PC-3 (cell line): Measurements from ENCODE around the gene DEFB114. TPM values are rescaled to one million over a fixed set of nuclear protein-coding genes. Genes with fewer than 3 reads are reported as not detected.

Experiments
- ATAC-seq: fragments of 200-7000 bp; cut with Tn5 transposase; 2 replicates; pipeline ENCODE4 v1.9.1; 2020; ENCODE audit warnings: mild to moderate bottlenecking, moderate library complexity
- BruUV-seq: library from RNA; stranded (reverse); fragments of 400-500 nt; replicated peaks from 2 replicates; lab custom pipeline; 2021; lab: Mats Ljungman, UMichigan
- CTCF ChIA-PET: fragments of 300-600 bp; sonication (Branson Sonifier 250); formaldehyde crosslinking; loops from one replicate; lab custom pipeline; 2022; ENCODE audit warnings: antibody characterized with exemption; lab: Charles Lee
- POLR2A ChIA-PET: fragments of 300-600 bp; sonication (Branson Sonifier 250); formaldehyde crosslinking; loops from one replicate; lab custom pipeline; 2022; ENCODE audit warnings: antibody characterized with exemption; ENCODE audit not compliant: unreplicated experiment; lab: Charles Lee
- DNase-seq: peaks from one replicate; pipeline ENCODE4 v3.0.0-alpha.2; 2015
- H2AFZ ChIP-seq: fragments of 300-600 bp; sonication (generic); 2 replicates; pipeline ENCODE4 v1.6.0; 2016; ENCODE audit warnings: antibody characterized with exemption, low read length
- H3F3A ChIP-seq: fragments of 300-600 bp; sonication (generic); one replicate; pipeline ENCODE4 v1.6.0; 2017; ENCODE audit warnings: antibody characterized with exemption, low read length, control low read depth, mild to moderate bottlenecking; ENCODE audit not compliant: unreplicated experiment
- H3K27ac ChIP-seq: fragments of 300-600 bp; sonication (generic); 2 replicates; pipeline ENCODE4 v1.5.1; 2016; ENCODE audit warnings: mild to moderate bottlenecking, low read length
- H3K27me3 ChIP-seq: fragments of 300-600 bp; sonication (generic); 2 replicates; pipeline ENCODE4 v1.6.1; 2016; ENCODE audit warnings: low read length, mixed read lengths
- H3K36me3 ChIP-seq: fragments of 300-600 bp; sonication (generic); 2 replicates; pipeline ENCODE4 v1.6.1; 2016; ENCODE audit warnings: low read depth, mixed run types, low read length, mixed read lengths
- H3K4me1 ChIP-seq: fragments of 300-600 bp; sonication (generic); 2 replicates; pipeline ENCODE4 v1.5.1; 2016; ENCODE audit warnings: low read length; ENCODE audit not compliant: insufficient read depth
- H3K4me2 ChIP-seq: fragments of 300-600 bp; sonication (generic); 2 replicates; pipeline ENCODE4 v1.6.0; 2016; ENCODE audit warnings: low read length
- H3K4me3 ChIP-seq: fragments of 300-600 bp; sonication (generic); 2 replicates; pipeline ENCODE4 v1.5.1; 2016; ENCODE audit warnings: mild to moderate bottlenecking, low read length, mixed read lengths
- H3K79me2 ChIP-seq: fragments of 300-600 bp; sonication (generic); 2 replicates; pipeline ENCODE4 v1.6.1; 2017; ENCODE audit warnings: low read length, mixed read lengths
- H3K9ac ChIP-seq: fragments of 300-600 bp; sonication (generic); 2 replicates; pipeline ENCODE4 v1.6.0; 2016; ENCODE audit warnings: mild to moderate bottlenecking, low read length
- H3K9me2 ChIP-seq: fragments of 300-600 bp; sonication (generic); replicated peaks from 2 replicates; pipeline ENCODE4 v1.6.1; 2016; ENCODE audit warnings: mixed run types, low read length, mixed read lengths
- H3K9me3 ChIP-seq: fragments of 300-600 bp; sonication (generic); 2 replicates; pipeline ENCODE4 v1.6.1; 2016; ENCODE audit warnings: low read length, mixed read lengths
- H4K20me1 ChIP-seq: fragments of 300-600 bp; sonication (generic); 2 replicates; pipeline ENCODE4 v1.6.1; 2016; ENCODE audit warnings: low read length, mixed read lengths
- EZH2 ChIP-seq: fragments of 300-600 bp; sonication (generic); IDR thresholded peaks from one replicate; pipeline ENCODE4 v1.6.1; 2017; ENCODE audit warnings: antibody characterized with exemption, mild to moderate bottlenecking, low read length; ENCODE audit not compliant: unreplicated experiment
- EZH2phosphoT487 ChIP-seq: fragments of 300-600 bp; sonication (generic); IDR thresholded peaks from 2 replicates; pipeline ENCODE4 v1.6.1; 2018; ENCODE audit warnings: mild to moderate bottlenecking, antibody characterized with exemption, low read length, borderline replicate concordance
- intact Hi-C: fragments of 100-400 bp; cut with micrococcal nuclease; formaldehyde crosslinking; loops from 2 replicates; pipeline ENCODE4 v1.9.0; 2023
- total RNA-seq: library from RNA; depleted of rRNA; stranded (reverse); fragments of >200 nt; gene quantifications from 2 replicates; pipeline ENCODE4 v1.2.3, GENCODE V29; 2014
- TF ChIP-seq, protein P1 (sequence below): fragments of 300-600 bp; sonication (generic); conservative IDR thresholded peaks from 2 replicates; pipeline ENCODE4 v1.5.1; 2017; ENCODE audit warnings: antibody characterized with exemption, low read depth, mild to moderate bottlenecking, low read length

The DEFB114 gene
- total RNA-seq, 1 experiment from 2014 or later = not detected

DNA sequence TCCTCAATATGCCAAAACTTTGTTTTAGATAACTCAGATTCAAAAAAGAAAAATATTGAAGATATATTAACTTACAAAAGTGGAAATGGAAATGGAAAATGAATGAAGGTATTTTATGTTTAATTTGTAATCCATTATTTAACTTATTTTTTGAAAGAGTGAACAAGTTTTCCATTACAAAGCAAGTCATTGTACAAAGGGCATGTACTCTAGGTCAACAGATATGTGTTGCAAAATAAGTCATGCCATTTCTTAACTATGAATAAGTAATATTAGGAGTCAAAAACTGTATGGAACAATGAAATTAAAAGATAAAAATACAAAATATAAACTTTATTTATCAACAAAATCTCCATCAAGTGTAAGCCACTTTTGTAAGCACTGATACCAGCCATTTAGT, 31.3 kb upstream of the DEFB114 start:
- Histone ChIP-seq H2AFZ (no peak overlapping the region), H3K9ac (no peak overlapping the region)
- CTCF ChIA-PET = no interaction called here

GRCh38 chr6:49988900-49989299, 24.9 kb upstream of the DEFB114 start:
- no peak overlapping the region for H2AFZ ChIP-seq
- ChIA-PET CTCF (no interaction called here), POLR2A (no interaction called here)
- H3K79me2 ChIP-seq = no peaks in the 10 kb centered on the region
- no peak overlapping the region for H3K9ac ChIP-seq
- intact Hi-C loops = no loop called here
- H3K4me2 ChIP-seq = no peak overlapping the region
- no peaks in the 10 kb centered on the region for H3K4me1 ChIP-seq
- no peaks in the 10 kb centered on the region for H3K9me3 ChIP-seq
- H3K27me3 ChIP-seq = 0 out of 2 replicates have a peak, but pooled peaks cover 8% of the 10 kb centered on the region
- no TSS peak for BruUV-seq
- no peak overlapping the region for H3K27ac ChIP-seq
- TF ChIP-seq, protein P1, sequence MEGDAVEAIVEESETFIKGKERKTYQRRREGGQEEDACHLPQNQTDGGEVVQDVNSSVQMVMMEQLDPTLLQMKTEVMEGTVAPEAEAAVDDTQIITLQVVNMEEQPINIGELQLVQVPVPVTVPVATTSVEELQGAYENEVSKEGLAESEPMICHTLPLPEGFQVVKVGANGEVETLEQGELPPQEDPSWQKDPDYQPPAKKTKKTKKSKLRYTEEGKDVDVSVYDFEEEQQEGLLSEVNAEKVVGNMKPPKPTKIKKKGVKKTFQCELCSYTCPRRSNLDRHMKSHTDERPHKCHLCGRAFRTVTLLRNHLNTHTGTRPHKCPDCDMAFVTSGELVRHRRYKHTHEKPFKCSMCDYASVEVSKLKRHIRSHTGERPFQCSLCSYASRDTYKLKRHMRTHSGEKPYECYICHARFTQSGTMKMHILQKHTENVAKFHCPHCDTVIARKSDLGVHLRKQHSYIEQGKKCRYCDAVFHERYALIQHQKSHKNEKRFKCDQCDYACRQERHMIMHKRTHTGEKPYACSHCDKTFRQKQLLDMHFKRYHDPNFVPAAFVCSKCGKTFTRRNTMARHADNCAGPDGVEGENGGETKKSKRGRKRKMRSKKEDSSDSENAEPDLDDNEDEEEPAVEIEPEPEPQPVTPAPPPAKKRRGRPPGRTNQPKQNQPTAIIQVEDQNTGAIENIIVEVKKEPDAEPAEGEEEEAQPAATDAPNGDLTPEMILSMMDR = no peak
- TF ChIP-seq EZH2 (no peak), EZH2phosphoT487 (no peak)
- H3K4me3 ChIP-seq = no peak overlapping the region
- H4K20me1 ChIP-seq = no peaks in the 10 kb centered on the region
- ATAC-seq (no peak), DNase-seq (no peak)
- no peaks in the 10 kb centered on the region for H3F3A ChIP-seq
- H3K36me3 ChIP-seq = no peaks in the 10 kb centered on the region
- H3K9me2 ChIP-seq = no peaks in the 10 kb centered on the region

More for the DNA sequence above, 31.3 kb upstream of the DEFB114 start:
- H4K20me1 ChIP-seq = no peaks in the 10 kb centered on the region
- POLR2A ChIA-PET = no interaction called here
- intact Hi-C loops = no loop called here
- 0 out of 2 replicates have a peak, but pooled peaks cover 3% of the 10 kb centered on the region for H3K9me2 ChIP-seq
- H3F3A ChIP-seq = no peaks in the 10 kb centered on the region
- ATAC-seq = no peak
- 0 out of 2 replicates have a peak, but pooled peaks cover 4% of the 10 kb centered on the region for H3K27me3 ChIP-seq
- DNase-seq = no peak
- H3K9me3 ChIP-seq = no peaks in the 10 kb centered on the region
- no peak overlapping the region for H3K27ac ChIP-seq
- BruUV-seq = no TSS peak
- no peaks in the 10 kb centered on the region for H3K4me1 ChIP-seq
- TF ChIP-seq EZH2phosphoT487 (no peak), EZH2 (no peak)
- TF ChIP-seq, protein P1 = no peak
- H3K36me3 ChIP-seq = no peaks in the 10 kb centered on the region
- no peaks in the 10 kb centered on the region for H3K79me2 ChIP-seq
- H3K4me2 ChIP-seq = no peak overlapping the region
- H3K4me3 ChIP-seq = no peak overlapping the region

- no peaks in the 10 kb centered on the region for H4K20me1 ChIP-seq
- BruUV-seq = no TSS peak
These were observed 23.8 kb upstream of the DEFB114 start for GRCh38 chr6:49987749-49988148.

More at GRCh38 chr6:49987749-49988148, 23.8 kb upstream of the DEFB114 start:
- ATAC-seq (no peak), DNase-seq (no peak)
- H3K4me1 ChIP-seq = no peaks in the 10 kb centered on the region
- TF ChIP-seq EZH2phosphoT487 = no peak
- TF ChIP-seq, protein P1 = no peak
- no peak for TF ChIP-seq EZH2
- no peak overlapping the region for H3K27ac ChIP-seq
- no peak overlapping the region for H3K4me2 ChIP-seq
- no peak overlapping the region for H3K4me3 ChIP-seq
- H3K9ac ChIP-seq = no peak overlapping the region
- ChIA-PET POLR2A (no interaction called here), CTCF (no interaction called here)
- H3K27me3 ChIP-seq = 0 out of 2 replicates have a peak, but pooled peaks cover 8% of the 10 kb centered on the region
- H3K79me2 ChIP-seq = no peaks in the 10 kb centered on the region
- no peaks in the 10 kb centered on the region for H3K36me3 ChIP-seq
- H2AFZ ChIP-seq = no peak overlapping the region
- H3F3A ChIP-seq = no peaks in the 10 kb centered on the region
- no peaks in the 10 kb centered on the region for H3K9me3 ChIP-seq
- intact Hi-C loops = no loop called here
- H3K9me2 ChIP-seq = no peaks in the 10 kb centered on the region
